ENCODE data around the gene DMRTA2. TPM values are rescaled to one million over a fixed set of nuclear protein-coding genes. Genes with fewer than 3 reads are reported as not detected.

The DMRTA2 gene
- total RNA-seq (not detected), polyA plus RNA-seq (not detected)

DNA sequence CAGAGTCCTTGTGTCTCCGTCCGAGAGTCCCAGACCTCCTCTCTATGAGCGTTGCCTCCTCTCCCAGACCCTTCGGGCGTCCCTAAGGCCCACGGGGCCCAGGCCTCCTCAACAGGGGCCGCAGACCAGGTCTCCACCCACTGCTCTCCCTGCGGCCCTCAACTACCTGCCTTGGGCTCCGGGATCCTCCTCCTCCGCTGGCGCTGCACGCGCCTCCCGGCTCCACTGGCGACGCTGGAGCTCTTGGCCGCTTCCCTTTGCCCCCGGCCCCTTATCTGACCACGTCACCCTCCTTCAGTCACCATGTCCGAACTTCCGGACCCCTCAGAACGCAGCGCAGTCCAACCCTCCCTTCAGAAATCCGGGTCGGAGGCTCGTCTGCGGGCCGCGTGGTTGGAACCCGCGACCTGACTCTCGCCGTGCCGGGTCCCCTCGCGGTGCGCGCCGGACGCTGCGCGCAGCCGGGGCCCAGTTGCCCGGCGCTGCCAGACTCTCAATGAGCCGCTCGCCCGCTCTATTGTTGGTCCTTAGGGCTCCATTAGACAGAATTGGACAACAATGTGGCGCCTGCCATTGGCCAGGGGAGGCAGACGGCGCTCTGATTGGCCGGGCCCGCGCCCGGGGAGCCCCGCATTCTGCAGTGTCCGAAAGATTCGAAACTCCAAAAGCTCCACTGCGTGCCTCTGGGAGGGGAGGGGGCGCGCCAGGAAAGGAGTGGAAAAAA, at the start of gene DMRTA2:
TSS of gene DMRTA2 (minus strand) at position 498 of the 724 bp plus-strand sequence. CDS start 1,907 bp downstream, outside the sequence.
- Histone ChIP-seq H3K36me3 (ENCODE audit: insufficient read depth, low read length) (no peaks in the 10 kb centered on the region), H3K4me3 (ENCODE audit: low read length) (peak within 1 kb of the TSS; percentile 54), H3K27ac (ENCODE audit: low read depth, low read length) (no peak within 1 kb of the TSS), H3K4me1 (ENCODE audit: insufficient read depth, low read length) (no peaks in the 10 kb centered on the region), H3K27me3 (ENCODE audit: insufficient read depth, low read length, poor library complexity, severe bottlenecking) (peaks cover 55% of the 10 kb centered on the region), H3K9me3 (ENCODE audit: low read length) (no peaks in the 10 kb centered on the region)
- Mint-ChIP-seq H3K27ac (peak within 1 kb of the TSS in 5 of 8 donors; percentile 9 to 58 (median 47)), H3K4me1 (peaks cover 52 to 71% (median 56%) of the 10 kb centered on the region in 3 donors), H3K27me3 (peaks cover 71 to 77% of the 10 kb centered on the region in 2 donors), H3K36me3 (peaks cover 0 to 2% (median 0%) of the 10 kb centered on the region in 3 donors), H3K4me3 (peak within 1 kb of the TSS; percentile 87 to 98 (median 91)), H3K9me3 (peaks cover 0 to 2% (median 0%) of the 10 kb centered on the region in 5 donors)
- POLR2A ChIA-PET: no interaction called here
- CTCF ChIA-PET: no interaction called here
- DNase-seq: no peak

GRCh38 chr1:50471967-50472366, 48.7 kb upstream of the DMRTA2 start:
- Mint-ChIP-seq H3K4me3 (no peak overlapping the region), H3K9me3 (no peaks in the 10 kb centered on the region), H3K27ac (no peak overlapping the region), H3K4me1 (no peaks in the 10 kb centered on the region), H3K36me3 (peaks cover 25 to 53% (median 26%) of the 10 kb centered on the region in 3 donors), H3K27me3 (no peaks in the 10 kb centered on the region)
- Histone ChIP-seq H3K4me1 (ENCODE audit: insufficient read depth, low read length) (no peaks in the 10 kb centered on the region), H3K27ac (ENCODE audit: low read depth, low read length) (no peak overlapping the region), H3K9me3 (ENCODE audit: low read length) (no peaks in the 10 kb centered on the region), H3K36me3 (ENCODE audit: insufficient read depth, low read length) (peaks cover 3% of the 10 kb centered on the region), H3K27me3 (ENCODE audit: insufficient read depth, low read length, poor library complexity, severe bottlenecking) (no peaks in the 10 kb centered on the region), H3K4me3 (ENCODE audit: low read length) (no peak overlapping the region)
- DNase-seq: no peak
- ChIA-PET CTCF (no interaction called here), POLR2A (no interaction called here)

DNA sequence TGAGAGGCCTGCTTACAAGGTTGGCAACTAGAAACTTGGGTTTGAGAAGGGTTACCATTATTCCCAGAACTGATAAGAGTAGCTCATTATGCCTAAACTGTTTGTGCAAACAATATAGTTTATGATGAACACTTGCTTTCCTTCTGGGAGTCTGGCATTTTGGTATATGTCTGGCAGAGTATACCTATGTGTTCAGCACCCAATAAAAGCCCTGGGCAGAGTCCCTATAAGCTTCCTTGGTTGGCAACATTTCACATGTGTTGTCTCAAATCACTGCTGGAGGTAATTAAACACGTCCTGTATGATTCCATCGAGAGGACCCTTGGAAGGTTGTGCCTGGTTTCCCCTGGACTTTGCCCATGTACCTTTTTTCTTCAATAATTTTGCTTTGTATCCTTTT, 39.7 kb upstream of the DMRTA2 start:
- Histone ChIP-seq H3K27ac (ENCODE audit: low read depth, low read length) (no peak overlapping the region), H3K27me3 (ENCODE audit: insufficient read depth, low read length, poor library complexity, severe bottlenecking) (no peaks in the 10 kb centered on the region), H3K4me3 (ENCODE audit: low read length) (no peak overlapping the region), H3K36me3 (ENCODE audit: insufficient read depth, low read length) (no peaks in the 10 kb centered on the region), H3K4me1 (ENCODE audit: insufficient read depth, low read length) (no peaks in the 10 kb centered on the region), H3K9me3 (ENCODE audit: low read length) (no peaks in the 10 kb centered on the region)
- H3K4me1 Mint-ChIP-seq: peaks cover 0 to 5% (median 0%) of the 10 kb centered on the region in 3 donors
- no peaks in the 10 kb centered on the region for H3K27me3 Mint-ChIP-seq
- DNase-seq: no peak
- ChIA-PET CTCF (no interaction called here), POLR2A (no interaction called here)
- peaks cover 0 to 27% (median 6%) of the 10 kb centered on the region in 3 donors for H3K36me3 Mint-ChIP-seq
- no peaks in the 10 kb centered on the region for H3K9me3 Mint-ChIP-seq
- H3K4me3 Mint-ChIP-seq: no peak overlapping the region
- H3K27ac Mint-ChIP-seq: peak overlapping the region in 1 of 8 donors; percentile 77

- H3K27me3 ChIP-seq (ENCODE audit: insufficient read depth, low read length, poor library complexity, severe bottlenecking): no peaks in the 10 kb centered on the region
- Mint-ChIP-seq H3K9me3 (no peaks in the 10 kb centered on the region), H3K27ac (peak overlapping the region in 1 of 8 donors; percentile 54), H3K27me3 (no peaks in the 10 kb centered on the region), H3K36me3 (peaks cover 0 to 24% (median 6%) of the 10 kb centered on the region in 3 donors), H3K4me1 (peaks cover 4 to 11% (median 5%) of the 10 kb centered on the region in 3 donors), H3K4me3 (no peak overlapping the region)
- no peak overlapping the region for H3K4me3 ChIP-seq (ENCODE audit: low read length)
- POLR2A ChIA-PET: no interaction called here
- CTCF ChIA-PET: no interaction called here
- DNase-seq: no peak
- H3K4me1 ChIP-seq (ENCODE audit: insufficient read depth, low read length): no peaks in the 10 kb centered on the region
- H3K9me3 ChIP-seq (ENCODE audit: low read length): no peaks in the 10 kb centered on the region
- H3K36me3 ChIP-seq (ENCODE audit: insufficient read depth, low read length): no peaks in the 10 kb centered on the region
- no peak overlapping the region for H3K27ac ChIP-seq (ENCODE audit: low read depth, low read length)
Measured at GRCh38 chr1:50458507-50458906, 35.3 kb upstream of the DMRTA2 start.

GRCh38 chr1:50454911-50455310, 31.7 kb upstream of the DMRTA2 start:
- H3K4me1 ChIP-seq (ENCODE audit: insufficient read depth, low read length): no peaks in the 10 kb centered on the region
- no peak overlapping the region for H3K27ac ChIP-seq (ENCODE audit: low read depth, low read length)
- Mint-ChIP-seq H3K4me1 (peaks cover 26 to 36% (median 32%) of the 10 kb centered on the region in 3 donors), H3K9me3 (no peaks in the 10 kb centered on the region), H3K27ac (peak overlapping the region in 4 of 8 donors; percentile 23 to 62 (median 30)), H3K27me3 (no peaks in the 10 kb centered on the region), H3K4me3 (no peak overlapping the region), H3K36me3 (peaks cover 0 to 13% (median 0%) of the 10 kb centered on the region in 3 donors)
- no peaks in the 10 kb centered on the region for H3K27me3 ChIP-seq (ENCODE audit: insufficient read depth, low read length, poor library complexity, severe bottlenecking)
- no peak overlapping the region for H3K4me3 ChIP-seq (ENCODE audit: low read length)
- DNase-seq: no peak
- H3K9me3 ChIP-seq (ENCODE audit: low read length): no peaks in the 10 kb centered on the region
- ChIA-PET POLR2A (no interaction called here), CTCF (no interaction called here)
- H3K36me3 ChIP-seq (ENCODE audit: insufficient read depth, low read length): no peaks in the 10 kb centered on the region

GRCh38 chr1:50453266-50453665, 30.0 kb upstream of the DMRTA2 start:
- Histone ChIP-seq H3K4me3 (ENCODE audit: low read length) (no peak overlapping the region), H3K36me3 (ENCODE audit: insufficient read depth, low read length) (no peaks in the 10 kb centered on the region), H3K4me1 (ENCODE audit: insufficient read depth, low read length) (no peaks in the 10 kb centered on the region), H3K27me3 (ENCODE audit: insufficient read depth, low read length, poor library complexity, severe bottlenecking) (no peaks in the 10 kb centered on the region), H3K27ac (ENCODE audit: low read depth, low read length) (no peak overlapping the region), H3K9me3 (ENCODE audit: low read length) (no peaks in the 10 kb centered on the region)
- ChIA-PET CTCF (no interaction called here), POLR2A (no interaction called here)
- H3K4me3 Mint-ChIP-seq: no peak overlapping the region
- no peaks in the 10 kb centered on the region for H3K27me3 Mint-ChIP-seq
- DNase-seq: no peak
- peaks cover 0 to 8% (median 0%) of the 10 kb centered on the region in 3 donors for H3K36me3 Mint-ChIP-seq
- peaks cover 26 to 32% (median 31%) of the 10 kb centered on the region in 3 donors for H3K4me1 Mint-ChIP-seq
- H3K9me3 Mint-ChIP-seq: no peaks in the 10 kb centered on the region
- H3K27ac Mint-ChIP-seq: peak overlapping the region in 5 of 8 donors; percentile 2 to 95 (median 87)

DNA sequence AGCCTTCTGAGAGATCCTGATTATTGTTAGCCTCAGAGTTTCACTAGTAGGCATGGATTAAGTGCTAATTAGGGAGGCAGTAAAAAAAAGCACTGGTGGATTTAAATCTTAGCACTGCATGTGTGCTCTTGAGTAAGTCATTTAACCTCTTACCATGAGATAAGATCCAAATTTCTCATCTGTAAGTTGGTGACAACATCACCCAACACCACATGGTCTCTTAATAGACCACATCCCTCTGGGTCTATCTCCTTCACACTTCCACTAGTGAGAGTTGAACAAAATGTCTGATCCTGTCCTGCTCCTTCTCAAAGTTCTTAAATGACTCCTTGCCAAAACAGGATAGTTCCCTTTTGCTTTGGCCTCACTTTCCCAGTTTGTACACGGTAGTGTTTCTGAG, 29.5 kb upstream of the DMRTA2 start:
- POLR2A ChIA-PET: no interaction called here
- H3K4me3 Mint-ChIP-seq: no peak overlapping the region
- H3K27ac Mint-ChIP-seq: peak overlapping the region in 7 of 8 donors; percentile 32 to 95 (median 77)
- H3K27me3 Mint-ChIP-seq: no peaks in the 10 kb centered on the region
- H3K27ac ChIP-seq (ENCODE audit: low read depth, low read length): no peak overlapping the region
- no peaks in the 10 kb centered on the region for H3K27me3 ChIP-seq (ENCODE audit: insufficient read depth, low read length, poor library complexity, severe bottlenecking)
- H3K36me3 ChIP-seq (ENCODE audit: insufficient read depth, low read length): no peaks in the 10 kb centered on the region
- peaks cover 0 to 8% (median 0%) of the 10 kb centered on the region in 3 donors for H3K36me3 Mint-ChIP-seq
- H3K4me1 ChIP-seq (ENCODE audit: insufficient read depth, low read length): no peaks in the 10 kb centered on the region
- H3K9me3 Mint-ChIP-seq: no peaks in the 10 kb centered on the region
- no peak overlapping the region for H3K4me3 ChIP-seq (ENCODE audit: low read length)
- no peak for DNase-seq
- CTCF ChIA-PET: no interaction called here
- H3K4me1 Mint-ChIP-seq: peaks cover 26 to 32% (median 31%) of the 10 kb centered on the region in 3 donors
- no peaks in the 10 kb centered on the region for H3K9me3 ChIP-seq (ENCODE audit: low read length)

GRCh38 chr1:50450861-50451653, 27.8 kb upstream of the DMRTA2 start:
- Mint-ChIP-seq H3K27ac (peak overlapping the region; percentile 3 to 97 (median 88)), H3K4me1 (peaks cover 26 to 32% (median 31%) of the 10 kb centered on the region in 3 donors), H3K27me3 (no peaks in the 10 kb centered on the region), H3K9me3 (no peaks in the 10 kb centered on the region), H3K4me3 (peak overlapping the region in 6 of 7 donors; percentile 15 to 50 (median 36)), H3K36me3 (peaks cover 0 to 6% (median 0%) of the 10 kb centered on the region in 3 donors)
- H3K36me3 ChIP-seq (ENCODE audit: insufficient read depth, low read length): no peaks in the 10 kb centered on the region
- POLR2A ChIA-PET: no interaction called here
- no peak overlapping the region for H3K4me3 ChIP-seq (ENCODE audit: low read length)
- H3K4me1 ChIP-seq (ENCODE audit: insufficient read depth, low read length): no peaks in the 10 kb centered on the region
- CTCF ChIA-PET: interaction anchor here (1.3 kb wide), 1 partner anchor 13 kb away, joined by 4 read pairs; no protein-coding TSS in a partner anchor
- H3K27ac ChIP-seq (ENCODE audit: low read depth, low read length): no peak overlapping the region
- H3K9me3 ChIP-seq (ENCODE audit: low read length): no peaks in the 10 kb centered on the region
- no peaks in the 10 kb centered on the region for H3K27me3 ChIP-seq (ENCODE audit: insufficient read depth, low read length, poor library complexity, severe bottlenecking)
- peak in 2 of 5 donors; percentile 1 to 47 for DNase-seq

Data from CD8-positive, alpha-beta memory T cell (primary cell).